ENCODE results near the gene FLNB.

DNA sequence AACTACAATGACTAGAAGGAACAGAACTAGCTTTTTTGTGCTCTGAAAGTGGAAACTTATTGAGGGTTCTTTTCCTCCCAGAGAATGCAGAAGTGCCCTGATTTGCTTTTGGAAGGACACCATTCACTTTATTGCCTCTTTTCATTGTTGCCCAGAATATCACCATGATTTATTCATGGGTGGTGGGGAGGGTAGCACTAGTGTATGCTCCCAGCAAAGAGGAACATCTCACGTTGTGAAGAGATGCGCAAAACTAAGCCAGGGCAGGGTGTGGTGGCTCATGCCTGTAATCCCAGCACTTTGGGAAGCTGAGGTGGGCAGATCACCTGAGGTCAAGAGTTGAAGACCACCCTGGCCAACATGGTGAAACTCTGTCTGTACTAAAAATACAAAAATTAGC is 31.4 kb downstream of the FLNB start:
- TF ChIP-seq CTCF (IDR thresholded peaks at IDR 0.05) (no peak), YY1 (IDR thresholded peaks at IDR 0.05; ENCODE audit: low read depth) (no peak), EP300 (IDR thresholded peaks at IDR 0.05; ENCODE audit: borderline replicate concordance in 1 of 2, low read depth in 1 of 2, low read length in 1 of 2) (no peak), SIN3A (IDR thresholded peaks at IDR 0.05; ENCODE audit: borderline replicate concordance, low read depth, low read length) (no peak), POLR2AphosphoS5 (IDR thresholded peaks at IDR 0.05; ENCODE audit: low read depth, low read length) (no peak), EZH2phosphoT487 (IDR thresholded peaks at IDR 0.05; ENCODE audit: borderline replicate concordance, low read depth) (no peak), USF2 (IDR thresholded peaks at IDR 0.05; ENCODE audit: borderline replicate concordance, low read depth, low read length) (no peak), GABPA (IDR thresholded peaks at IDR 0.05; ENCODE audit: low read depth) (no peak), RAD21 (IDR thresholded peaks at IDR 0.05; ENCODE audit: low read length) (no peak), REST (IDR thresholded peaks at IDR 0.05; ENCODE audit: low read depth, low read length) (no peak), ELF1 (IDR thresholded peaks at IDR 0.05) (no peak), FOXM1 (IDR thresholded peaks at IDR 0.05; ENCODE audit: low read depth) (no peak)
- TF ChIP-seq, protein P1, sequence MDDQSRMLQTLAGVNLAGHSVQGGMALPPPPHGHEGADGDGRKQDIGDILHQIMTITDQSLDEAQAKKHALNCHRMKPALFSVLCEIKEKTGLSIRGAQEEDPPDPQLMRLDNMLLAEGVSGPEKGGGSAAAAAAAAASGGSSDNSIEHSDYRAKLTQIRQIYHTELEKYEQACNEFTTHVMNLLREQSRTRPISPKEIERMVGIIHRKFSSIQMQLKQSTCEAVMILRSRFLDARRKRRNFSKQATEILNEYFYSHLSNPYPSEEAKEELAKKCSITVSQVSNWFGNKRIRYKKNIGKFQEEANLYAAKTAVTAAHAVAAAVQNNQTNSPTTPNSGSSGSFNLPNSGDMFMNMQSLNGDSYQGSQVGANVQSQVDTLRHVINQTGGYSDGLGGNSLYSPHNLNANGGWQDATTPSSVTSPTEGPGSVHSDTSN (IDR thresholded peaks at IDR 0.05), result no peak

All from SK-N-SH (cell line).